HG03378 (cell line): Measurements from ENCODE around the gene RAB43.
"Not testable (repeated sequence)": the region's sequence is repeated elsewhere in the genome, so short reads cannot be mapped to it uniquely, and the experiment has no call there.

Experiments used
- ATAC-seq: cut with Tn5 transposase; IDR thresholded peaks from one replicate; pipeline ENCODE4 v1.9.1; 2021; ENCODE audit warnings: mild to moderate bottlenecking, moderate library complexity; ENCODE audit not compliant: unreplicated experiment

Gene RAB43

DNA sequence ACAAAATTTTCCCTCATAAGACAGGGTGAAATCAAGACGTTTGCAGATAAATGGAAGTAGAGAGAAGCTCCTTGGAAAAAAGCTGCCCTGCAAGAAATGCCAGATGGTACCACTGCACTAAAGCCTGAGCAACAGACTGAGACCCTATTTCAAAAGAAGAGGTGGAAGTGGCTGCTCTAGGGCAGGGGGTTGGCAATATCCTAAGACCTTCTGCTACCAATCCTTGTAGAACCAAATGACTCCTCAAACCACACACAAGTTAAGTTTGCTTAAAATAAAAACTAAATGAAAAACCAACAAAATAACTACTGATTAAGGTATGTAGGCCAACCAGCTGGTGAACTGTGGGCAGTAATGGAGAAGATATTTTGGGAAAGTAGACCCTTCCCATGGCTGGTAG, 21.3 kb downstream of the RAB43 start:
- ATAC-seq = no peak

DNA sequence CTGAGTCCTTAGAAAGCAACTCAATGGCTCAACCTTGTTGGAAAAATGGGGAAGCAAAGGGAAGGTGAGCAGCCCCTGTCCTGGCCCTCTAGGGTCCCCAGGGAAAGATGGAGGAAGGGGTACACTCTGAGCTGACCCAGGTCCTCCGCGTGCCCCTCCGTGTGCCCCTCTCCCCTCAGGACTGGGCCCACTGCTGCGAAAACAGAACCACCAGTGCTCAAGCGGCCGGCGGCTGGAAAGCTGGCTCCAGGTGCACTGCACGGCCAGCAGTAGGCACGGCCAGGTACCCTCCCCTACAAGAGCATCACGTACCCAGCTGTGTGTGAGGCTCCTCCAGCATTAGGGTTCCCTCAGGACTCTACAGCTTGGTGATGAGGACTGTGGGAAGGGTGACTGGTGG, 26.3 kb downstream of the RAB43 start:
- no peak for ATAC-seq

DNA sequence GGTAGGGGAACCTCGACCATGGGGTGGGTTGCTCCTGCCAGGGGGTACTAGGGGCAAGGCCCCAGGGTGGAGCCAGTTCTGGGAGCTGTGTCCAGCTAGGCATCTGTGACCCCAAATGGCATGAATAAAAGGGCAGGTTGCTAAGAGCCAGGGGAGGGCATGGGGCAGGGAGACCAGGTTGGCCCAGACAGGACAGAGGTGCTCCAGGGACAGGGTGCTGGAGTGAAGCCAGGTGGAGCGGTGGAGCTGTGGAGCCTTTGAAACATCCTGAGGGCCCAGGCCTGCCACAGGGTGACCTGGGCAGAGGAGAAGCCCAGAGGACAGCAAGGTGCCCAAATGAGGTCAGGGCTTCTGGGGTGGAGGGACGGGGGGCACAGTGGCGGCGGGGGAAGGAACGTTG, 33.3 kb downstream of the RAB43 start:
- ATAC-seq = not testable (repeated sequence)

DNA sequence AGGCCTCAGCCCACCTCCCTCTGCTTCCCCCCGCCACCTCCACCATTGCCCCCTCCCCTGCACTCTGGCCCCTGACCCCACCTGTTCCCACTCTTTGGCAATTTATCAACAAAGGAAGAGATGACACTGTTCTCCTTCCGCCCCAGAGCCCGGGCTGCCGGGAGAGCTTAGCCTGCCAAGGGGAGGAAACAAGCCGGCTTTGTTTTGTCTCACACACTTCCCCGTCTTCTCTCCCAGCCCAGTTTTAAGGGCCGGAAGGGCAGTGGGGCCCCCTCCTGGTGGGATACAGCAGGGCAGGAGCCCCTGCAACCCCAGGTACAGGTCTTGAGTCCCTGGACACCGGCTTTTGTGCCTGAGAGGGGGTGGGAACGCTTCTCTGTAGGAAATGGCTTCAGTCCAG, 33.7 kb downstream of the RAB43 start:
- not testable (repeated sequence) for ATAC-seq

DNA sequence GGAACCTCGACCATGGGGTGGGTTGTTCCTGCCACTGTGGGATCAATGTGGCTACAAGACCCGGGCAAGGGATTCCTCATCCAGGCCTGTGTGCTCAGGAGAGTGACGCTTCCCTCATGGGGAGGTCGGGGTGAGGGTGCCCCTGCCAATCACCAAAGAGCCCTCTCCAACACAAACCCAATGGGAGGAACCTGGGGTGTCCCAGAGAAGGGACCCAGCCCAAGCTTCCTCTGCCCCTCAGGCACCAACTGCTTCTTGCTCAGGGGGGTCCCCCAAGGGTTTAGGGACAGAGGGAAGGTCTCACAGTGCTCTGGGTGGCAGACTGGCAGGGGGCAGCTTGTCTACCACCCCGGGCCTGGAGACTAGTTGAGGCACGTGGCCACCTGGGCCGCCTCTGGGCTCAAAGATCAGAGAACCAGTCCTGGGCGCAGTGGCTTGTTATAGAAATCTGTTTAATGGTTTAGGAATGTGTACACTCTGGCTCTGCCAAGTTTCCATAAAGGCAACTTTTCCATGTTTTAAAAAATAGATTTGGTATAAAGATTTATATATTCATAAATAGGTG, 34.4 kb downstream of the RAB43 start:
- ATAC-seq = no peak

DNA sequence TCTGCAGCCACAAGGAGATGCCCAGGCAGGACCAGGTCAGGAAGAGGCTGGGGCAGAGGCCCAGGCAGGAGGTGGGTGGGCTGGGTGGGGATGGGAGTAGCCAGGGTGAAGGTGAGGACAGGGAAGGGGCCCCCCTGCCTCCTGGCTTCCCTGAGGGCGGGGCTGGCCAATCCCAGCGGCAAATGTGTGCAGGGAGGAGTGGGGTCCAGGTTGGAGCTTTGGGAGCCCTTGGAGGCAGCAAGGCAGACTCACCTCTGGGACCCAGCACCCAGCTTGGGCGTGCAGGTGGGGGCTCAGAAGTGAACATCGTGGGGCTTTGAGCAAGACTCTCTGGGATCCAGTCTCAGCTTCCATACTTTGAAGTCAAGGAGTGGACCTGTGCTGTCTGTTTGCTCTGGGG, 35.8 kb downstream of the RAB43 start:
- no peak for ATAC-seq

DNA sequence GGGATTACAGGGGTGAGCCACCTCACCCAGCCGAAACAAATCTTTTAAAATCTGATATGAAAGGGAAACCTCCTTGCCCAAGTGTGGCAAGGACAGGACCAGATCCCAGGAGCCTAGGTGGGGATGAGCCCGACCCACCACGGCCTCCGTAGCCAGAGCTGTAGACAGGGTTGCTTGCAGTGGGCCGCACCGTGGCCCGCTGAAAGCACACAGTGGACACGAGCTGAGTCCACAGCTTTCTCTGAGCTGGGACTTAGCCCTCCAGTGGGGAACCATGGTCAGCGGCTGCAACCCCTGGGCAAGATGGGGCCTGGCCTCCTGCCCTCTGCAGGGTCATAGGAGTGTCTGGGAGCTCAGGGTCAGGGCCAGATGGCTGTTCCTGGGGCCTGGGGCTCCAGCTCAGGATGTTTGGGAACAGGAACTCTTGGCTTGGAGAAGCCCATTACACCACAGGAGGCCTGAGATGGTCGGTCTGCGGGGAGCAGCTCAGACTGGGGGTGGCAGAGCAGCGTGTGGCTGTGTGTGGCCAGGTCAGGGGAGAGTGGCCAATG, 36.4 kb downstream of the RAB43 start:
- ATAC-seq = no peak

DNA sequence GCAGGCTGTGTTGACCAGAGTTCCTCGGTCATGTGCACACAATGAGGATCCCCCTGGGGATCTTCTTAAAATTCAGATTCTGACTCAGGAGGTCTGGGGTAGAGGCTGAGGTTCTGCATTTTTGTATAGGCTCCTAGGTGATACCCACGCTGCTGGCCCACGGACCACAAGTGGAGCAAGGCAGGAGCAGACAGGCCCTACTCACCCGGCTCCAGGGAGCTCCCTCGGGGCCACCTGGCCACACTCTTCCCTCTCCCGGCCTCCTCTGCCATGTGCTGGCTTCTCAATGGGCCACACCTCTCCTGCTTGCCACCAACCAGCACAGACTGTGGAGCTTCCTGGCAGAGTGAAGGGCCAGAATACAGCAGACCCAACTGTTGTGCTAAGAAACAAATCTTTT, 37.1 kb downstream of the RAB43 start:
- no peak for ATAC-seq

DNA sequence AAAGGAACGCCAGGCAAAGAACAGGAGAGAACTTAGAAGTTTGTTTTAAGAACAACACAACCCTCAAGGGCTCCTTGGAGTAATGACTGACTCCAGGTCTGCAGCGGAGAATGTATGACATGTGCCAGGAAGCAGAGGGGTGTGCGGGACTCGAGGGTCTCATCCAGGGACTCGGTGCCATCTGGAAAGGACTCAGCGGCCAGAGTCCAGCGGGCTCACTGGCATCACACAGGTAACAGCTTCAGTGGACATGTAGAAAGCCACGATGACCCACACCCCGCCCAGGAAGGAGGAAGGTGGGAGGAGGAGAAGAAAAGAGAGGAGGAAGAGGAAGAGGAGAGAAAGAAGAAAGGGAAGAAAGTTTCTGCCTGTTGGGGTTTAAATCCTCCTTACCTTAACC, 39.6 kb downstream of the RAB43 start:
- no peak for ATAC-seq

DNA sequence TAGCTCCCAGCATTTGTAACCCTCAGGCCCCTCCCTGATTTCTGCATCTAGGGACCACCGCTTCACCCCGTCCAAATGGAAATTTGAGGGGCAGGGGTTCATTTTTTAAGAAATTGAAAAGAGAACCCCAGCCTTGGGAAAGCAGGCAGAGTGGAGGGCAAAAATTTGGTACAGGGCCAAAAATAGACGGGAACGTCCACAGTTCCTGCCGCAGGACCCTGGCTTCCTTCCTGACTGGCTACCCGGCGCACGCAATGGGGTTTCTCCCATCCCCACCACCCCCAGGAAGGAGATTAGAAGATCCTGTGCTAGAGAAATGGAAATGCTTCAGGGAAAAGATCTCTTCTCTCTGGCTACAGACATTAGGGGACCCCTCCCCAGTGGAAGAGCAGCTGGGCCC, 40.1 kb downstream of the RAB43 start:
- no peak for ATAC-seq

DNA sequence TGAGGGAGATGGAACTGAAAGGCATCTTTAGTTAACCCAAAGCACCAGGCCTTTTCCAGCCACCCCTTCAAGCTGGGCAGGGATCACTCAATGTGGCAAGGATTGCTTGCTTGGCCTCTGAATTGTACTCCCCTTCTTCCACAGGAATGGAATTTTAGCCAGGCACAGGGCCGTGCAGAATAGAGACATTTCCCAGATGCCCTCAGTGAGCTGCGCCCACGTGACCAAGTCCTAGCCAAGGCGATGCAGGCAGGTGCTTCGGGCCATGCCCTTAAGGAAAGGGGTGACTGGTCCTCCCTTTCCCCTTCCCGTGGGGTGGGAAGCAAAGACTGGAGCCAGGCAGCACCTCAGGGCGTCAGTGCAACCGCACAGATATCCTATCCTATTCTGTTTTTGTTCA, 43.1 kb downstream of the RAB43 start:
- no peak for ATAC-seq

DNA sequence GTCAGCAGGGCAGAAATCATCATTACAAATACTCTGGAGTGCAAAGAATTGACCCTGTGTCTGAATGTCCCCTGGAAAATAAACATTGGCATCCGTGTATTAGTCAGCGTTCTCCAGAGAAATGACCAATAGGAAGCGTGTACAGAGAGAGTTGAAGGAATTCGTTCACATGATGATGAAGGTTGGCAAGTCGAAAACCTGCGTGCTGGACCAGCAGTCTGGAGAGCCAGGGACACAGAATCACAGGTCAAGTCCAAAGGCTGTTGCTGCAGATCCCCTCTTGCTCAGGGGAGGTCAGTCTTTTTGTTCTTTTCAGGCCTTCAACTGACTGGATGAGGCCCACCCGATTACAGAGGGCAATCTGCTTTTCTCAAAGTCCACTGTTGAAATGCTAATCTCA, 44.4 kb downstream of the RAB43 start:
- no peak for ATAC-seq

DNA sequence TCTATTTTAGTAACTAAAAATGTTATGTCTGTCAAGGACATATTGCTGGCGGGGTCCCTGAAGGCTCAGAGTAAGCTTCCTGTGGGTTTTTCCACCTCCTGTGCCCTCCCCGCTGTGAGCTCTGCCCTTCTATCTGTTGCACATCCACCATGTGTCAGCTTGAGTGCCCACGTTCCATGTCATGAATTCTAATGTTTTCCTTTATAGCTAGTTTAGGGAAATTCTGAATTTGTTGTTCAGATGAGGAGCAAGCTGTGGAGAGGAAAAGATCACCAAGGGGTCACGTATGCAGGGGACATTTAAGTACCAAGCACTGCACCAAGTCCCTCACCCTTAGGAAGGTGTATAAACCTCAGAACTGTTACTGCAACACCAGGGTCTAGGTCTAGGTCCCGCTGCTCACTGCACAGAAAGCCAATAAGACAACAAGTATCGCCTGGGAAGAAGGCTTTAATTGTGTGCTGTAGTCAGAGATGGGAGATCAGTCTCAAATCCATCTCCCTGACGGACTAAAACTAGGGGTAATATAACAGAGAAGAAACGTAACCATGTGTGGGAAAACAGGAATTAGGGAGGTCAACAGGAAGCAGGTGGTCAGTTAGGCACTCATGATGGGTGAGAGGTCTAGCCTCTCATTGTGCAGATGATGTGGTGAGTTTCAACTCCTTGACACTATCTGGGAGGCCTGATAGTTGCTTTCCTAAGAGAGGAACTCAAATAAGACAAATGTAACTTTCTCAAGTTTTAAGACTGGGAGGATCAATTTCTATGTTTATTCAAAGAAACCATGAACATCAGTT, 51.3 kb downstream of the RAB43 start:
- ATAC-seq = no peak

DNA sequence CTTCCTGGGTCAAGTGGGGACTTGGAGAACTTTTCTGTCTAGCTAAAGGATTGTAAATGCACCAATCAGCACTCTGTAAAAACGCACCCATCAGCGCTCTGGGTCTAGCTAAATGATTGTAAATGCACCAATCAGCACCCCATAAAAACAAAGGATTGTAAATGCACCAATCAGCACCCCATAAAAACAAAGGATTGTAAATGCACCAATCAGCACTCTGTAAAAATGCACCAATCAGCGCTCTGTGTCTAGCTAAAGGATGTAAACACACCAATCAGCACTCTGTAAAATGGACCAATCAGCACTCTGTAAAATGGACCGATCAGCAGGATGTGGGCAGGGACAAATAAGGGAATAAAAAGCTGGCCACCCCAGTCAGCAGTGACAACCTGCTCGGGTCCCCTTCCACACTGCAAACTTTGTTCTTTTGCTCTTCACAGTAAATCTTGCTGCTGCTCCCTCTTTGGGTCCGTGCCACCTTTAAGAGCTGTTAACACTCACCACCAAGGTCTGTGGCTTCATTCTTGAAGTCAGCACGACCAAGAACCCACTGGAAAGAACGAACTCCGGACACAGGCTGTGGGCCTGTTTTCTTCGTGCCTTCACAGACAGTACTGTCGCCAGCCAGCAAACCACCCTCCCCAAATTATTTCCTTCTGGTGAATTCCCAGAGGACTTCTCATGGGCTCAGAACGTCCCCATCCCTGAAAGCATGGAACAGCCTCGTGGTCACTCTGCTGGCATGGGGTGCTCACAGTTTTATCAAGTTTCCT, 52.1 kb downstream of the RAB43 start:
- ATAC-seq = not testable (repeated sequence)

DNA sequence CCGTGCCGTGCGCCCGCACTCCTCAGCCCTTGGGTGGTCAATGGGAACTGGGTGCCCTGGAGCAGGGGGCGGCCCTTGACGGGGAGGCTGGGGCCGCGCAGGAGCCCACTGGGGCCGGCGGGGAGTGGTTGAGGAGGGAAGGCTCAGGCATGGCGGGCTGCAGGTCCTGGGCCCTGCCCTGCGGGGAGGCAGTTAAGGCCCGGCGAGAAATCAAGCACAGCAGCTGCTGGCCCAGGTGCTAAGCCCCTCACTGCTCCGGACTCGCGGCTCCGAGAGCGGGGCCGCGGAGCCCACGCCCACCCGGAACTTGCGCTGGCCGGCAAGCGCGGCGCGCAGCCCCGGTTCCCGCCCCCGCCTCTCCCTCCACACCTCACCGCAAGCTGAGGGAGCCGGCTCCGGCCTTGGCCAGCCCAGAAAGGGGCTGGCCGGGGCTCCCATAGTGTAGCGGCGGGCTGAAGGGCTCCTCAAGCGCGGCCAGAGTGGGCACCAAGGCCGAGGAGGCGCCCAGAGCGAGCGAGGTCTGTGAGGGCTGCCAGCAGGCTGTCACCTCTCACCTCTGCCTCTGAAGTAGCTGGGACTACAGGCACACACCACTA, 53.2 kb downstream of the RAB43 start:
- no peak for ATAC-seq

DNA sequence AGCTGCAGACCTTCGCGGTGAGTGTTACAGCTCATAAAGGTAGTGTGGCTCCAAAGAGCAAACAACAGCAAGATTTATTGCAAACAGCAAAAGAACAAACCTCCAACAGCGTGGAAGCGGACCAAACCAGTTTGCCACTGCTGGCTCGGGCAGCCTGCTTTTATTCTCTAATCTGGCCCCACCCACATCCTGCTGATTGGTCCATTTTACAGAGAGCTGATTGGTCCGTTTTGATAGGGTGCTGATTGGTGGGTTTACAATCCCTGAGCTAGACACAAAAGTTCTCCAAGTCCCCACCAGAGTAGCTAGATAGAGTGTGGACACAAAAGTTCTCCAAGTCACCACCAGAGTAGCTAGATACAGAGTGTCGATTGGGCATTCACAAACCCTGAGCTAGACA, 53.9 kb downstream of the RAB43 start:
- not testable (repeated sequence) for ATAC-seq

DNA sequence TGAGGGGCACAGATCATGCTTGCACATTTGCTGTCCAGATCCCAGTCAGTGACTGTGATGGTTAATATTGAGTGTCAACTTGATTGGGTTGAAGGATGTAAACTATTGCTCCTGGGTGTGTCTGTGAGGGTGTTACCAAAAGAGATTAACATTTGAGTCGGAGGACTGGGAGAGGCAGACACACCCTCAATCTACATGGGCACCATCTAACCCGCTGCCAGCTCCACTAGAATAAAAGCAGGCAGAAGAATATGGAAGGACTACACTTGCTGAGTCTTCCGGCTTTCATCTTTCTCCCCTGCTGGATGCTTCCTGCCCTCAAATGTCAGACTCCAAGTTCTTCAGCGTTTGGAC, 55.9 kb downstream of the RAB43 start:
- ATAC-seq = no peak

DNA sequence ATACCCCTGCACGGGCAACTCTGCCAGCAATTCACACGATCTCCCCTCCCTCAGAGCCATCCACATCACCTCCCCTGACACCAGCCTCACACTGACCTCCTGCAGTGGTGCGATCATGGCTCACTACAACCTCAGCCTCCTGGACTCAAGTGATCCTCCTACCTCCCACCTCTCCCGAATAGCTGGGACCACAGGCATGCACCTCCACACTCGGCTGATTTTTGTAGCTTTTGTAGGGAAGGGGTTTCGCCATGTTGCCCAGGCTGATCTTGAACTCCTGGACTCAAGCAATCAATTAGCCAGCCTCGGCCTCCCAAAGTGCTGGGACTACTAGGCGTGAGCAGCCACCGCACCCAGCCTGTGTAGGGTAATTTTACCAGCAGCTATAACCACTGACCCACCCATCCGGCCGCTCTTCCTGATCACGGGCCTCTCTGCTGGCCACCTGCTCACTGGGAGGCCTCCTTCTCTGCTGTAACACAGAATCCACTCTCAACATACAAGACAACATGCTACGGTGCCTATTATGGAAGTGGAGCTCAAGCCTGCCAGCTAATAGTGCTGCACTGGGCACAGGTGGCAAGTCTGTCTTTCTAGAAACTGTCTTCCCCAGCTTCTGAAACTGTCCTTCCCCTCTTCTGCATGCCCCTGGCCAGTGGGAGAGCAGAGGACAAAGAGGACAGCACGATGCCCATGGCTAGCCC, 56.4 kb downstream of the RAB43 start:
- no peak for ATAC-seq

DNA sequence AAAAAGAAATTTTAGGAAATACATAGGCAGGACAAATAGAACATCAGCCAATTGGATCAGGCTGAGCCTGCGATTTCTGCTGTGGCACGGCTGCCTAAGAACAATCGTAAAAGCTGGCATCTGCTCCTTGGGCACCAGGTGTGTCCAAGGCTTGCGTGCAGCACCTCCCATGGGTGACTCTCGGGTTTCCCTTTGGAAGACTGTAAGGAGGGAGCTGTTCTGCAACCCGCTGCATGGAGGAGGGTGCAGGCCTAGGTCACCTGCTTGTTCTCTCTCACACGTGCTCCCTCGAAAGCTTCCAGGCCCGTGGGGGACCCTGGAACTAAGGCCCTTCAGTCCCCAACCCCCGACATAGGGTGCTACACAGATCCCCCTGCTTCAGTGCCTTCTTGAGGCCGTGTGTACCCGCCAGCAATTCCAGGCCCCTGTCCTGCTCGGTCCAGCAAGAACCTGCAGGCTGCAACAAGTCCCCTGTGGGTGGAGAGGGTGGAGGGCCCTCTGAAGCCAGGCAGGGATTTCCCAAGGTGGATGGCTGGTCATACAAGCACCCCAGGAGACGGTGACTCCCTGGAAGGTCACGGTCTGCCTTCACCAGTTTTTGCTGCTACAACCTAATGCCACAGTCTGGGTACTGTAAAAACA, 57.6 kb downstream of the RAB43 start:
- no peak for ATAC-seq

DNA sequence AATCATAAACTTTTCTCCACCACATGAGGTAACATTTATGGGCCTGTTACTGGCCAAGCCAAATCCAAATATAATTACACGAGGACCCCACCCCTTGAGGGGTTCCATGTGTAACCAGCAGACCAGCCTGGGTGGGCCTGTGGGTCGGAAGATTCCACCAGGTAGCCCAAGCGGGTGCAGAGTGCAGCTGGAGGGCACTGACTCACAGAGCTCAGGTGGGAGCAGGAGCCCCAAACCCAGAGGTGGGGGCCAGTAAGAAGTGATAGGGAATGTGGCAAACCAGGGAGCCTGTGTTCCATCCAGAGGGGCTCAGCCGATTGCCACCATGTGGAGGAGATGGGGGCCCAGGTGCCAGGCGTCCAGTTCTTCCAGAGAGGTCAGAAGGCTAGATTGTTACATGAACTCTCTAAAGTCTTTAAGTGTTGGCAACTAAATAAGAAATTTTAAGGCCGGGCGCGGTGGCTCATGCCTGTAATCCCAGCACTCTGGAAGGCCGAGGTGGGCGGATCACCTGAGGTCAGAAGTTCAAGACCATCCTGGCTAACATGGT, 58.4 kb downstream of the RAB43 start:
- no peak for ATAC-seq
